ENCODE results near the gene WNT9A. TPM values are rescaled to one million over a fixed set of nuclear protein-coding genes. Genes with fewer than 3 reads are reported as not detected.

WNT9A gene
- total RNA-seq, 1 experiment from 2014 or later, result 1.1 TPM

DNA sequence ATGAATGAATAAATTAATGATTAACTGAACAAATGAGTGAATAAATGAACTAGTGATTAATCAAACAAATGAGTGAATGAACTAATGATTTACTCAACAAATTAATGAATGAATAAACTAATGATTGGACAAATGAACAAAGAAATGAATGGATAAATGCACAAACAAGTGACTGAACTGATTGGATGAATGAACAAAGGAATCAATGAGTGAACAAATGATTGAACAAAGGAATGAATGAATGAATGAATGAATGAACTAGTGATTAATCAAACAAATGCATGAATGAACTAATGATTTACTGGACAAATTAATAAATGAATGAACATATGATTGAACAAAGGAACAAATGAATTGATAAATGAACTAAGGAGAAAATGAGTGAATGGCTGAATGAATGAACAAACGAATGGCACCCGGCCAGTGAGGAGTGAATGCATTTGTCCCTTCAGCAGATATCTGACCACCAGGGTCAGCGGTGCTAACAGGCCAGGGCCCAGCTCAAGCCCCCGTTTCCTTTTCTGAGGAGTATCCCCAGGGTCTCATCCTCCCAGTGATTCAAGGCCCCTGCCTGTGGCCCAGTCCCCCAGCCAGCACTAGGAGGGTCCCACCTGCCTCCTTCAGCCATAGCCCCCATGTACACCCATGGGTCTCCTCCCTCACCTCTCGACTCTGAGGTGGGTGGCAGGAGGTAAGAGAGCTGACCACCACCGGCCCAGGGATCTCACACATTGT lies 49.9 kb downstream of the WNT9A start:
- peaks cover 33% of the 10 kb centered on the region for H3K4me1 ChIP-seq

DNA sequence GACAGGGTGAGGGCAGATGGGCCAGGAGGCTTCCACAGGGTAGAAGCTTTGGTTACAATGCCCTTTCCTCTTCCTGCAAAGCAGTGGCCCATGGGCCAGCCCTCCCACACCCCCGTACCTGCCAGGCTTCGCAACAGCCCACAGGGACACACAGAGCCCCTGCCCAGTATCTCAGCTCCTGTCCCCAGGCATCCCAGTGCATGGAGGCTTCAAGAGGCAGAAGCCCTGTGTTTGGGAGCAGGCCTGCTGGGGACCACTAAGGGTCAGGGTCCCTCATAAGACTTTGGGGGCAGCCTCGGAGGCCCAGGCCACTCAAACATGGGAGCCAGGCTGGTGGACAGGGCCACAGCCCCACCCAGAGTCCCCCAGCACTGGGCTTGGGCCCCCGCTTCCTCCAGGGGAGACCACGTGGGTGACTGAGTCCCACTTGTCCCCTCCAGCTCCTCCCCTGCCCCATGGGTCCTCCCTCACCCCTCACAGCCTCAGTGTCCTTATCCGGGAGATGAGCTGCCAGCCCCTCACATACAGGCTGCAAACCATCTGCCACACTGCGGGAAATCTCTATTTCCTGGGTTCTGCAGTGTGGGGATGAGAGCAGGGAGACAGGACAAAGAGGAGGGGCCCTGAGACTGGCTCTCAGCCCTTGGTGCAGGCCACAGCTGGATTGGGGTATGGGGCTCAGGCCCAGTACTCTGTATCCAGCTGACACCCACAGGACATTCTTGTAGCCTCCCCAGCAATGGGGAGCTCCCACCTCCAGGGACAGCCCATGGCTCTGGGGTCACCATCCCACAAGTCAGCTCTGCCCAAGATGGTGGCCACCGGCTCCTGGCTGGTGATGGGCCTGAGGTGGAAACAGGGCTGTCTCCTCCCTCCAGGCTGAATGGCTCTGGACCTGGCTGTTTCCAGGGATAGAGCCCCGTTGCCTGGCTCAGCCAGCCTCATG lies 50.7 kb downstream of the WNT9A start:
- H3K9me3 ChIP-seq (replicated peaks), result no peaks in the 10 kb centered on the region
- peak in 1 of 2 experiments; percentile 3 for DNase-seq
- H3K27ac ChIP-seq, result peak overlapping the region; percentile 87
- H3K36me3 ChIP-seq, result no peaks in the 10 kb centered on the region
- H3K4me3 ChIP-seq, result no peak overlapping the region
- peaks cover 39% of the 10 kb centered on the region for H3K4me1 ChIP-seq
- H3K27me3 ChIP-seq, result no peaks in the 10 kb centered on the region

More for the DNA sequence above, 49.9 kb downstream of the WNT9A start:
- no peaks in the 10 kb centered on the region for H3K9me3 ChIP-seq (replicated peaks)
- DNase-seq, result peak in 1 of 2 experiments; percentile 2
- no peak overlapping the region for H3K4me3 ChIP-seq
- H3K27ac ChIP-seq, result no peak overlapping the region
- H3K27me3 ChIP-seq, result no peaks in the 10 kb centered on the region
- no peaks in the 10 kb centered on the region for H3K36me3 ChIP-seq

DNA sequence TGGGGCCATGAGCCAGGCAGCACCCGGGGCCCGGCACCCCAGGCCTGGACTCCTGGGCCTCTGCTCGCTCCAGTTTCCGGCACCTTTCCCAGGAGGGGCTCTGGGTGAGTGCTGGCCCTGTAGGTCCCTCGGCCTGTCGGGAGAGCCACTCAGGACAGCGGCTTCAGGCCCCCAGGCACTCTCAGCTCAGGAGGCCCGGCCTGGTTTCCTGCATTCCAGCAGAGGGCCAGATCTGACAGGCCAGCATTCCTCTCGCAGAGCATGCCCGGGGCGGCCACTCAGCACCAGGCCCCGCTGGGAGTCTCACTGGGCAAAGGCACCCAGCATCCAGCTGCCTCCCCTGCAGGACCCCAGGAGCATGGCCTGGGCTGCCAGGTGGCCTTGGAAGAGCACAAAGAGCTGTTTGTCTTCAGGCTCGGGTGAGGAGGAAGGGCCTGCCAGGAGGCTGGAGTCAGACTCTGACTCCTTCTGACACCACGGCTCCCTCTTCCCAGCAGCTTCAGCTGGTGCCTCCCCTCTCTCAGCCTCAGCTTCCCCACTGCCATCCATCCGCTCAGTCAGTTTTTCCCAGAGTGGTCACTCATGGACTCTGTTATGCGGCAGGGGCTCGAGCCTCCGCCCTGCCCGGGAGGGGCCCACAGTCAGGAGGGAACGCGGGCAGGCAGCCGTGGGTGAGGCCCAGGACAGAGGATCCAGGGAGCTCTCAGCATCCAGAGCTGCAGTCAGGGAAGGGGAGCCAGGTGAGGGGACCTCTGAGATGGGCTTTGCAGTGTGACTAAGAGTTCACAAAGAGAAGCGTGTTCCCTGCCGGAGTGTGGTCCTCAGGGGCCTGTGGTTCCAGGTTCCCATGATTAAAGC lies 51.7 kb downstream of the WNT9A start:
- Histone ChIP-seq H3K4me1 (peaks cover 48% of the 10 kb centered on the region), H3K27me3 (no peaks in the 10 kb centered on the region), H3K4me3 (no peak overlapping the region), H3K9me3 (replicated peaks) (no peaks in the 10 kb centered on the region), H3K27ac (peak overlapping the region; percentile 87), H3K36me3 (no peaks in the 10 kb centered on the region)
- DNase-seq, result peak; percentile 96

DNA sequence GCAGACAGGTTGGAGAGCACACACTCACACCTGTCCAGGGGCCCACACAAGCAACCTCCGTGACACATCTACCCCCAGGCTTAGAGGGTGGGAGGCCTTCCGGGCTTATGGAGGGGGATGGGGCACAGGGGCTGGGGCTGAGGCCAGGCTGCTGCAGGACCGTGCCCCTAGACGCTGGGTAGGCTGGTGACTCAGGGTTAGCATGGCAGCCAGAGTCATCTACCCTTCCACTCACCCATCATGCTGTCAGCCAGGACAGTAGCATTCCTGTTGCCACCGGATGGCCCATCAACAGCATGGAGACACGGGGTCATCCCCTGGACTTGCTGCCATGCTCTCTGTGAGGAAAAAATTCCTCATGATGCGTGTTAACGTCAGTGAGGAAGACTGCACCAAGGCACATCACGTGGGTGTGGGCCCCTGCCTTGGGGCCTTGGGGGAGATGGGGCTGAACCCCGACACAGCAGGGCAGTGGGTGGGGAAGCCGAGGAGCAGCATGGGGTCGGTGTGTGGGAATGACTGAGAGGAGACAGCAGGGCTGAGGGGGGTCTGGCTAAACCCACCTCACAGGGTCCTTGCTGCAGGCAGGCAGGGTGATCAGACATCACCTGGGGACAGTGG lies 52.8 kb downstream of the WNT9A start:
- Histone ChIP-seq H3K9me3 (replicated peaks) (no peaks in the 10 kb centered on the region), H3K27me3 (no peaks in the 10 kb centered on the region), H3K4me3 (no peak overlapping the region), H3K36me3 (no peaks in the 10 kb centered on the region), H3K27ac (no peak overlapping the region; the same call in 1 of the 2 replicates), H3K4me1 (peaks cover 52% of the 10 kb centered on the region)
- DNase-seq, result peak in 1 of 2 experiments; percentile 3

DNA sequence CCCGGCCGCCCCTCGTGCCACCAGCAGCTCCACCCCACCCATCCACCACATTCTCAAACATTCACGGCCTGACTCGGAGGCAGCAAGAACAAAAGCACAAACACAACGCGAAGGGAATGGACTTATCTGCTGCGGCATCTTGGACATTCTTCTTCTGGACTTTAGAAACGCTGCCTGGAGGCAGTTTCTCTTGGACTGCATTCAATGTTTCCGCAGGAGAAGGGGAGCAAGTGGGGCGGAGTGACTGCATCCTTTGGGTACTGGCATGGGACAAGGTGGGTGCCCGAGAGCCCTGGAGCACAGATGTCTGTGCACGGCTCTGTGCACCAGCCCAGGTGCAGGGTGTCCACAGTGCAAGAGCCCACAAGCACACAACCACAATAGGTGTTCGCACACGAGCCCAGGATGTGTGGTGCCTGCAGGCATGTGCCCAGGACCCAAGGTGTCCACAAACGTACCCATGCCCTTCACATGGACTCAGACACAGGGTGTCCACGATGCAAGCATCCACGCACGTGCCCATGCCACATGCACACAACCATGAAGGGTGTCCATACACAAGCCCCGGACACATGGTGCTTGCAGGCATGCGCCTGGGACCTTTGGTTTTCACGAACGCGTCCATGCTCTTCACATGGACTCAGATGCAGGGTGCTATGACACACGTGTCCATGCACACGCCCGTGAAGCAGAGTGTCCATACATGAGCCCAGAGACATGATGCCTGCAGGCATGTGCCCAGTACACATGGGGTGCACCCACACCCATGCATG lies 53.6 kb downstream of the WNT9A start:
- no peak overlapping the region for H3K27ac ChIP-seq
- H3K36me3 ChIP-seq, result no peaks in the 10 kb centered on the region
- H3K9me3 ChIP-seq (replicated peaks), result no peaks in the 10 kb centered on the region
- peaks cover 46% of the 10 kb centered on the region for H3K4me1 ChIP-seq
- H3K27me3 ChIP-seq, result no peaks in the 10 kb centered on the region
- DNase-seq, result peak in 1 of 2 experiments; percentile 2
- H3K4me3 ChIP-seq, result no peak overlapping the region

DNA sequence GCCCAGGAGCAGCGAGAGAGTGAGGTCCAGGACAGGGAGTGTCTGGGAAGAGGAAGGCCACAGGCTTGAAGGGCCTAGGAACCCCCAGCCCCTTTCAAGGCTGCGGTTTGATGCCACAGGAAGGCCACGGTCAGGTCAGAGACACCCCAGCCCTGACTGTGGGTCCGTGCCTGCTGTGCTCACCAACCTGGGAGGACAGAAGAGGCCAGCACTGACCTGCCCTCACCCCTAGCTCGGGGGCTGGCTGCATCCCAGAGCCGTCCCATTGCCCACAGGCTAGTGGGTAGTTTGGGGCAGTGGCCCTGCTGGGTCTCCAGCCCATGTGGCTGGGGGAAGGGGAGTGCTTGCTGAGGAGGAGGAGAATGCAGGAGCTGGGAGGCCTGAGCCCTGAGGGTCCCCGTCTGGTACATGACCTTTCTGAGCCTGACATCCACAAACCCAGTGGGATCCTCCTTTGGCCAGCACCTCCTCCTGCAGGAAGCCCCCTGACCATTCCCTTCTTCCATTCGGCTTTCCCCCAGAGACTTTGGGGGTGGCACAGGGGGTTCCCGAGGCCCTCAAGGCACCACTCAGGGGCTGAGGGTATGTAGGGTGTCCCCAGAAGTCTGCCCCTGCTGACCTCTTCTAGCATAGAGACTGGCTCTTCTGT lies 54.3 kb downstream of the WNT9A start:
- Histone ChIP-seq H3K9me3 (replicated peaks) (no peaks in the 10 kb centered on the region), H3K36me3 (no peaks in the 10 kb centered on the region), H3K4me3 (no peak overlapping the region), H3K4me1 (peaks cover 45% of the 10 kb centered on the region), H3K27me3 (no peaks in the 10 kb centered on the region), H3K27ac (peak overlapping the region; percentile 51)
- peak in 1 of 2 experiments; percentile 3 for DNase-seq

DNA sequence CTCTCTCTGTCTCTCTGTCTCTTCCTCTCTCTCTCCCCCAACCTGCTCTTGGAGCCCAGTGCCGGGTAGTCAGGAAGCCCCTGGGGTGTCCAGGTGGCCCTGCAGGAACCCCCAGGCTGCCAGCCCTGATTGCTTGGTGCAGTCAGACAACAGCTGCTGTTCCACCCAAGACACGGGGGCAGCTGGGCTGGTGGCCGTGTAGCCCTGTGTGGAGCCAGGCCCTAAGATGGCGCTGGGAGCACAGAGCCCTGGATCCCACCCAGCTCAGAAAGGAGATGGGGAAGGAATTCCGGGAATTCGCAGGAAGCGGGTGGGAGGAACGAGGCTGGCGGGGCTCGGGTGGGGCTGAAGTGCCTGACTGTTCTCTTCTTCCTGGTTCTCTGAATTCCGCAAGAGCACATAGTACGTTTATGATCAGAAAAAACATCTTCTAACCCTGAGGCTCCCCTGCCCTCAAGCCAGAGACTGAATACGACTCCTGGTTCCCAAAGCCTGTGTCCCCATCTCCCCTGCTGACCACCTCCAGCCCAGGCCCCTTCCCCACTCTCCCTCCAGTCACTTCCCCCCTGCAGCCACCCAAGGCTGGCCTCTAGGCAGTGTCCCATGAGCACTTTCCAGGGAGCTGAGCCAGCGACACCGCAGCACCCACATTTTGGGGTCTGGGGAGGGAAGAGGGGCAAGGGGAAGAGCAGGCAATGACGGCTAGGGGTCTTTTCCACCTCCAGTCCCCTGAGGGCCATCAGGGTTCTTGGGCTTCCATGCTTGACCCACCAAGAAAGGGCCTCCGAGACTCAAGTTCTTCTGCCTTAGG lies 55.0 kb downstream of the WNT9A start:
- no peaks in the 10 kb centered on the region for H3K9me3 ChIP-seq (replicated peaks)
- H3K36me3 ChIP-seq, result no peaks in the 10 kb centered on the region
- H3K27ac ChIP-seq, result peak overlapping the region; percentile 51
- no peaks in the 10 kb centered on the region for H3K27me3 ChIP-seq
- DNase-seq, result peak; percentile 65 to 74
- H3K4me1 ChIP-seq, result peaks cover 45% of the 10 kb centered on the region
- H3K4me3 ChIP-seq, result no peak overlapping the region

DNA sequence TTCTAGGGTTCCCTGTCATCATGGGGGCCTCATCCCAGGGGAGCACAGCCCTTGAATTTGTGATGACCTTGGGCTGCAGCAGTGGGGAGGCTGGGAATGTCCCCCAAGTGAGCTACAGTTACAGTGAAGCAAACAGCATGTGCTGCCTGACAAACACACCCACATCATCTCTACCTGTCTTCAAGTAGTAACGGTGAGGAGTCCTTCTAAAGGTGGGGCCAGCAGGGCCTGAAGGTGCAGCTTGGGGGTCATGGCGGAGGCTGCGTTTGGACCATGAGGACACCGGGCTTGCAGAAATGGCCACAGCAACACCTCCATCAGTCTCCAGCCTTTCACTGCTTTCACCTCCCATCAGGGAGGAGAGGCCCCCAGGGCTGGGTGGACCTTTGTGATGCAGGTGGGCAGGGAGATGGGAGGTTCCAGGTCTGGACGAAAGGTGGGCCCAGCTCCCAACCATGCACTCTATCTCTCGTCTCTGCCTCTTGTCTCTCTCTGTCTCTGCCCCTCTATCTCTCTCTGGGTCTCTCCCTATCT lies 55.7 kb downstream of the WNT9A start:
- H3K27ac ChIP-seq, result peak overlapping the region; percentile 51
- no peaks in the 10 kb centered on the region for H3K36me3 ChIP-seq
- DNase-seq, result no peak
- no peak overlapping the region for H3K4me3 ChIP-seq
- H3K27me3 ChIP-seq, result no peaks in the 10 kb centered on the region
- no peaks in the 10 kb centered on the region for H3K9me3 ChIP-seq (replicated peaks)
- peaks cover 44% of the 10 kb centered on the region for H3K4me1 ChIP-seq

DNA sequence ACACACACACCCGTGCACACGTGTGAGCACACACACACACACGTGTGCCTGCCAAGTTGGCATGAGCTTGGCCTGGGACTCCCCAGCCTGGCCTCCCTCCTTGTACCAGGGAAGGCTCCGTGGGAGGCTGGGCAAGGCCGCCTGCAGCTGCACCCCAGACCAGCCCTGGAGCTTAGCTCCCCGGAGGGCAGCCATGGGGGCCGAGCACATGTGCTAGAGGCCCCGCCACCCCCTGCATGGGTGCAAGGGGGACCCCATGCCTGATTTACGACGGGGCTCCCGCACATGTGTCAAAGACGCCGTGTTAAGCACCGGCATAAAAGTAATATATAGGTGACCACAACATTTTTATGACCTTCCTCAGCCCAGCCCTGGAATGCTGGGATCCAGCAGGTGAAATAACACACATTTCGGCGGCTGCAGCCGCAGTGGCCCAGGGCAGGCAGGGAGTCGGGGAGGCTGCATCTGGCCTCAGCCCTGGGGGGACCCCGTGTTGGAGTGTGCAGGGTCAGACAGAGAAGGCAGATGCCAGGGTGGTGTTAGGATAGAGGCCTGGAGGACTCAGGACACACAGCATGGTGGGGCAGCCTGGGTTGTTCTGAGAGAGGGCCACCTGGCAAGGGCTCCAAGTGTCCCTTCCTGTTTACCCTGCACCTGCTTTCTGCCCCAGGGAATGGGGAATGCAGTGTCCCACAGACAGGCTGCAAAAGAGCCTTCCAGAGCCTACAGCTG lies 56.3 kb downstream of the WNT9A start:
- Histone ChIP-seq H3K36me3 (no peaks in the 10 kb centered on the region), H3K4me1 (peaks cover 39% of the 10 kb centered on the region), H3K4me3 (no peak overlapping the region), H3K27me3 (no peaks in the 10 kb centered on the region), H3K27ac (peak overlapping the region; percentile 51), H3K9me3 (replicated peaks) (no peaks in the 10 kb centered on the region)
- peak; percentile 72 to 76 for DNase-seq

DNA sequence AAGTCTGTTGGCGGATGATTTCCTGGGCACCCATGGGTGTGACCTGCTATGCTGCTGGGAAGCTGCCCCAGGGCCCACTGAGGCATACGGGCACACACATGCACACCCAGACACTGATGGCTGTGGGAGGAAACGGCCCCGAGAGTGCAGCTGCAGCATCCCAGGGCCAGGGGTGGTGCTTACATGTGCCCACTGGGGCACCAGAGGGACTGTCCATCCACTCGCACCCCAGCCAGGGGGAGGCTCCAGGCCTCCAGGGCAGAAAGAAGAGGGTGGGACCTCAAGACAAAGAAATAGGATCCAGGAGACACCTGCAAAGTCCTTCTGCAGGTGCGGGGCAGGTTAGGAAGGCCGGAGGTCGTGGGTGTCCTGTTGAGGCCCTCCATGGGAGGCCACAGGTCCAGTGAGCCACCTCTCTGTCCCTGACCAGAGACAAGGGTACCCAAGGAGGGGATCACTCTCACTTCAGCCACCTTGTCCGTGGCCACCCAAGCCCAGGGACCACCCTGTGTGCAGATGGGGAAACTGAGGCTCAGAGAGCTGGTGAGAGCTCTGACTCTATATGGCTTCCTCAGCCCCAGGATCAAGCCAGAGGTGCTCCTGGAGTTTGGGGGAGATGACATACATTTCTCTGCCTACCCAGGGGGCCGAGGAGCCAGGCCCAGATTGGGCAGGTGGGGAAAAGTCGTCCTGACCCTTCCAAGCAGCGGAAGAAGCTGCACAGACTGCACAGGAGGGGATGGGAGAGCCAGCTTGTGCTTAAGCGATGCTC lies 57.1 kb downstream of the WNT9A start:
- Histone ChIP-seq H3K4me3 (no peak overlapping the region), H3K27ac (peak overlapping the region; percentile 51), H3K27me3 (no peaks in the 10 kb centered on the region), H3K4me1 (peaks cover 41% of the 10 kb centered on the region), H3K36me3 (no peaks in the 10 kb centered on the region), H3K9me3 (replicated peaks) (no peaks in the 10 kb centered on the region)
- DNase-seq, result no peak

DNA sequence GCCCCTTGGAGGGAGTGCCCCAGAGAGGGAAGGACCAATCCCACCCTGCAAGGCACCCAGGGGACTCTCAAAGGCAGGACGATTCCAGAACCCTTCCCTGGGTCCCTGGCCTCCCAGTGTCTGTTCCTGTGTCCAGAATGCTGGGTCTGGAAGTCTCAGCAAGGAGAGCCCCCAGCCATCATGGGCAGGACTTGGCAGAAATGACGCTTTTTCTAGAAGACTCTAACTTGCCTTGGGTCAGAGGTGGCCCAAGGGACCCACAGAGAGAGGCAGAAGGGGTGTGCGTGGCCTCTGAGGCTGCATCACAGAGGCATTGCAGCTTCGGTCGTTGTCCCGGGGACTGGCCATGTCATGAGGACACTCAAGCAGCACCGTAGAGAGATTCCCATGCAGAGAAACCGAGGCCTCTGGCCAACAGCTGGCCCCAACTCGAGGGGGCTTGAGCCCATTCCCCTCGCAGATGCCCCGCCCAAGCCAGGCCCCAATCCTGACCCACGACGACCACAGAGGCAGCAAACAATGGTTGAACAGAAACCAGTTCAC lies 57.8 kb downstream of the WNT9A start:
- peaks cover 41% of the 10 kb centered on the region for H3K4me1 ChIP-seq
- H3K27me3 ChIP-seq, result no peaks in the 10 kb centered on the region
- no peaks in the 10 kb centered on the region for H3K36me3 ChIP-seq
- no peak overlapping the region for H3K27ac ChIP-seq
- no peaks in the 10 kb centered on the region for H3K9me3 ChIP-seq (replicated peaks)
- no peak overlapping the region for H3K4me3 ChIP-seq
- no peak for DNase-seq

Data from SJCRH30 (cell line).